Keratinocyte (primary cell): Measurements from ENCODE around the gene CCDC149. TPM values are rescaled to one million over a fixed set of nuclear protein-coding genes. Genes with fewer than 3 reads are reported as not detected.

Experiments
- DNase-seq: peaks from one replicate; pipeline ENCODE4 v3.0.0-alpha.2; 2011; ENCODE audit warnings: low read depth, missing footprints, low spot score
- FAIRE-seq: peaks from 2 replicates; lab custom pipeline; 2011; peaks lifted over from hg19 to GRCh38; lab: Jason Lieb, UNC
- H2AFZ ChIP-seq: 2 replicates; pipeline ENCODE4 v1.6.0; 2012; ENCODE audit warnings: low read length, control low read depth, inconsistent platforms; ENCODE audit not compliant: control insufficient read depth
- H3K27ac ChIP-seq: 2 replicates; pipeline ENCODE4 v1.5.1; 2011; ENCODE audit warnings: low read length; ENCODE audit not compliant: control insufficient read depth, insufficient read depth
- H3K27me3 ChIP-seq: 3 replicates; pipeline ENCODE4 v1.6.0; 2011; ENCODE audit warnings: low read length; ENCODE audit not compliant: control insufficient read depth, insufficient read depth; ENCODE audit errors: extremely low read depth
- H3K36me3 ChIP-seq, 2 experiments: 2 replicates in 1 of 2; 3 replicates in 1 of 2; pipeline ENCODE4 v1.5.1; 2011; ENCODE audit warnings: low read length in 2 of 2, mild to moderate bottlenecking in 1 of 2; ENCODE audit not compliant: control insufficient read depth in 2 of 2, insufficient read depth in 2 of 2; ENCODE audit errors: extremely low read depth in 1 of 2
- H3K4me1 ChIP-seq: 3 replicates; pipeline ENCODE4 v1.5.1; 2011; ENCODE audit warnings: low read length; ENCODE audit not compliant: control insufficient read depth, insufficient read depth; ENCODE audit errors: extremely low read depth
- H3K4me2 ChIP-seq: 3 replicates; pipeline ENCODE4 v1.6.0; 2011; ENCODE audit warnings: low read depth, low read length; ENCODE audit not compliant: control insufficient read depth, insufficient read depth; ENCODE audit errors: extremely low read depth
- H3K4me3 ChIP-seq, 3 experiments: fragments of 200-600 bp in 1 of 3; sonication (generic) in 1 of 3; 2 replicates in 2 of 3; 3 replicates in 1 of 3; pipeline ENCODE4 v1.5.1; 2011 to 2016; ENCODE audit warnings: low read length in 3 of 3, mild to moderate bottlenecking in 3 of 3, control low read depth in 2 of 3, inconsistent platforms in 1 of 3, low read depth in 1 of 3, mixed read lengths in 1 of 3, mixed run types in 1 of 3, moderate library complexity in 1 of 3; ENCODE audit not compliant: control insufficient read depth in 2 of 3, insufficient read depth in 2 of 3; ENCODE audit errors: extremely low read depth in 1 of 3
- H3K79me2 ChIP-seq: 2 replicates; pipeline ENCODE4 v1.6.0; 2012; ENCODE audit warnings: low read length; ENCODE audit not compliant: control insufficient read depth, insufficient read depth
- H3K9ac ChIP-seq: 3 replicates; pipeline ENCODE4 v1.6.0; 2011; ENCODE audit warnings: low read length; ENCODE audit not compliant: control insufficient read depth, insufficient read depth; ENCODE audit errors: extremely low read depth
- H3K9me1 ChIP-seq: 3 replicates; pipeline ENCODE4 v1.6.0; 2011; ENCODE audit warnings: low read length; ENCODE audit not compliant: control insufficient read depth, insufficient read depth; ENCODE audit errors: extremely low read depth
- H3K9me3 ChIP-seq: 2 replicates; pipeline ENCODE4 v1.5.1; 2012; ENCODE audit warnings: low read depth, low read length; ENCODE audit not compliant: control insufficient read depth
- H4K20me1 ChIP-seq: 3 replicates; pipeline ENCODE4 v1.6.0; 2011; ENCODE audit warnings: low read length; ENCODE audit not compliant: control insufficient read depth, insufficient read depth; ENCODE audit errors: extremely low read depth
- CTCF ChIP-seq, 3 experiments: IDR thresholded peaks in 1 of 3; conservative IDR thresholded peaks in 1 of 3; optimal IDR thresholded peaks in 1 of 3; 2 replicates in 2 of 3; 3 replicates in 1 of 3; pipeline versions ENCODE3 to v1.5.1; 2011; ENCODE audit warnings: low read length in 3 of 3, mild to moderate bottlenecking in 3 of 3, moderate library complexity in 2 of 3, control low read depth in 1 of 3, inconsistent platforms in 1 of 3; ENCODE audit not compliant: insufficient read depth in 2 of 3; ENCODE audit errors: extremely low read depth in 1 of 3
- EZH2 ChIP-seq: IDR thresholded peaks from one replicate; pipeline ENCODE4 v1.6.1; 2012; ENCODE audit warnings: inconsistent platforms, mild to moderate bottlenecking, low read length, moderate library complexity
- dilution Hi-C: fragments of 300-500 bp; cut with MboI; formaldehyde crosslinking; loops from one replicate; pipeline ENCODE4 v1.7.0; 2020; ENCODE audit warnings: low sequenced_read_pairs; ENCODE audit not compliant: extremely low pct_ligation_motif_present
- polyA plus RNA-seq, 5 experiments: library from polyadenylated mRNA; depleted of rRNA in 3 of 5; stranded (reverse) in 3 of 5; stranded (forward) in 1 of 5; unstranded in 1 of 5; fragments of >200 nt; gene quantifications; 1 replicate in 1 of 5; 2 replicates in 3 of 5; 3 replicates in 1 of 5; pipeline versions ENCODE4 v1.2.1 to v1.2.3, GENCODE V29; 2011 to 2012; ENCODE audit warnings: missing spikeins in 2 of 5, low read depth in 1 of 5, low replicate concordance in 1 of 5

CCDC149 gene
- polyA plus RNA-seq, 1 donor (not counting 4 experiments of a cell fraction or from before 2014, with no cell fraction given), result 2.1 TPM

- DNase-seq, result no peak
- H3K9ac ChIP-seq, result no peak overlapping the region
- H3K4me2 ChIP-seq, result no peak overlapping the region
- no peak for FAIRE-seq
- dilution Hi-C loops, result no loop called here
- no peaks in the 10 kb centered on the region for H3K79me2 ChIP-seq
- H3K4me3 ChIP-seq, result no peak overlapping the region
- no peaks in the 10 kb centered on the region for H3K27me3 ChIP-seq
- no peak for TF ChIP-seq CTCF (optimal IDR thresholded peaks at IDR 0.05 in 1 of 3, IDR thresholded peaks at IDR 0.05 in 1 of 3, conservative IDR thresholded peaks at IDR 0.05 in 1 of 3; ENCODE audit: extremely low read depth in 1 of 3, insufficient read depth in 2 of 3, low read length in 3 of 3)
- no peak for TF ChIP-seq EZH2
- no peaks in the 10 kb centered on the region for H4K20me1 ChIP-seq
- H3K4me1 ChIP-seq, result no peaks in the 10 kb centered on the region
- no peaks in the 10 kb centered on the region for H3K36me3 ChIP-seq
- H2AFZ ChIP-seq, result no peak overlapping the region
- H3K9me3 ChIP-seq, result peaks cover 8% of the 10 kb centered on the region
- no peak overlapping the region for H3K27ac ChIP-seq
- no peaks in the 10 kb centered on the region for H3K9me1 ChIP-seq
Measured at GRCh38 chr4:24867766-24868296, 45.0 kb downstream of the CCDC149 start.

- no peak for FAIRE-seq
- Histone ChIP-seq H3K4me2 (no peak overlapping the region), H2AFZ (no peak overlapping the region), H3K9me1 (no peaks in the 10 kb centered on the region), H3K9ac (no peak overlapping the region), H3K79me2 (no peaks in the 10 kb centered on the region), H3K27me3 (no peaks in the 10 kb centered on the region), H3K9me3 (peaks cover 8% of the 10 kb centered on the region), H4K20me1 (no peaks in the 10 kb centered on the region), H3K4me1 (no peaks in the 10 kb centered on the region), H3K36me3 (no peaks in the 10 kb centered on the region), H3K27ac (no peak overlapping the region), H3K4me3 (no peak overlapping the region)
- dilution Hi-C loops, result no loop called here
- DNase-seq, result no peak
- TF ChIP-seq CTCF (optimal IDR thresholded peaks at IDR 0.05 in 1 of 3, IDR thresholded peaks at IDR 0.05 in 1 of 3, conservative IDR thresholded peaks at IDR 0.05 in 1 of 3; ENCODE audit: extremely low read depth in 1 of 3, insufficient read depth in 2 of 3, low read length in 3 of 3), result no peak
- no peak for TF ChIP-seq EZH2
Measured at GRCh38 chr4:24867251-24867650, 45.6 kb downstream of the CCDC149 start.
